ENCODE data around the gene ACSS3. TPM values are rescaled to one million over a fixed set of nuclear protein-coding genes. Genes with fewer than 3 reads are reported as not detected.

The ACSS3 gene
- total RNA-seq, 2 donors from 2014 or later = 28.3 to 29.4 TPM

DNA sequence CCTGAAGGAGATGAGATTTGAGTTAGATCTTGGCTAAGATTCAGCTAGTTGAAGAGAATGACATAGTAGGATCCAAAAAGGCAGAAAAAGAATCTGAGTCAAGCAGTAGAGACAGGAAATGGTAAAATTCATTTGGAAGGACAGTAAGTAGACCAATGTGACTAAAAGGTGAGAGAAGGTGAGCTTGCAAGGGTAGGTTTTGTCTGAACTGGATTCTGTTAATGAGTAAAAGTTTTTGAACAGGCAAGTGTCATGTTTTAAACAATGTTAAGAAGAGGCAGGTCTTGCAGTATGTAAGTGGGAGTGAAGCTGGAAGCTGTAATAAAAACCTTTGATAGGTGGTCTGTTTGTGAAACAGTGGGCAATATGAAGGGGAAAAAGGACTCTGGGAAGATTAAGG lies 58.6 kb downstream of the ACSS3 start:
- Mint-ChIP-seq H3K4me1 (peaks cover 8% of the 10 kb centered on the region), H3K4me3 (no peak overlapping the region), H3K27ac (peak overlapping the region; percentile 2), H3K27me3 (ENCODE audit: insufficient read depth) (no peaks in the 10 kb centered on the region), H3K36me3 (ENCODE audit: low read depth) (peaks cover 4% of the 10 kb centered on the region), H3K9me3 (no peaks in the 10 kb centered on the region)
- Histone ChIP-seq H3K27me3 (ENCODE audit: control insufficient read depth, insufficient read depth, low read length, poor library complexity, severe bottlenecking) (no peaks in the 10 kb centered on the region), H3K9ac (ENCODE audit: extremely low read depth, low read length, poor library complexity, severe bottlenecking) (no peak overlapping the region), H3K36me3 (ENCODE audit: control insufficient read depth, insufficient read depth, low read length) (peaks cover 24% of the 10 kb centered on the region), H3K27ac (ENCODE audit: low read depth, low read length) (no peak overlapping the region), H3K4me3 (ENCODE audit: low read length) (peak overlapping the region; percentile 34), H3K4me1 (ENCODE audit: control insufficient read depth, insufficient read depth, low read length) (peaks cover 2% of the 10 kb centered on the region), H3K9me3 (ENCODE audit: control insufficient read depth, low read length) (no peaks in the 10 kb centered on the region)
- no peak for TF ChIP-seq CTCF (conservative IDR thresholded peaks at IDR 0.05)
- no peak for DNase-seq

GRCh38 chr12:81137801-81138200 lies 59.9 kb downstream of the ACSS3 start:
- Mint-ChIP-seq H3K27ac (no peak overlapping the region), H3K4me1 (peaks cover 8% of the 10 kb centered on the region), H3K9me3 (no peaks in the 10 kb centered on the region), H3K36me3 (ENCODE audit: low read depth) (peaks cover 4% of the 10 kb centered on the region), H3K27me3 (ENCODE audit: insufficient read depth) (no peaks in the 10 kb centered on the region), H3K4me3 (no peak overlapping the region)
- no peak for DNase-seq
- no peaks in the 10 kb centered on the region for H3K27me3 ChIP-seq (ENCODE audit: control insufficient read depth, insufficient read depth, low read length, poor library complexity, severe bottlenecking)
- H3K36me3 ChIP-seq (ENCODE audit: control insufficient read depth, insufficient read depth, low read length) = peaks cover 24% of the 10 kb centered on the region
- 80% methylated on average over 1 to 2 of the region's 2 CpGs for WGBS, 2 experiments (ENCODE audit: insufficient coverage in 1 of 2, insufficient read length in 1 of 2)
- no peak overlapping the region for H3K9ac ChIP-seq (ENCODE audit: extremely low read depth, low read length, poor library complexity, severe bottlenecking)
- no peak overlapping the region for H3K27ac ChIP-seq (ENCODE audit: low read depth, low read length)
- H3K4me1 ChIP-seq (ENCODE audit: control insufficient read depth, insufficient read depth, low read length) = peaks cover 2% of the 10 kb centered on the region
- no peak overlapping the region for H3K4me3 ChIP-seq (ENCODE audit: low read length)
- H3K9me3 ChIP-seq (ENCODE audit: control insufficient read depth, low read length) = no peaks in the 10 kb centered on the region
- TF ChIP-seq CTCF (conservative IDR thresholded peaks at IDR 0.05) = no peak

- H3K27me3 ChIP-seq (ENCODE audit: control insufficient read depth, insufficient read depth, low read length, poor library complexity, severe bottlenecking) = no peaks in the 10 kb centered on the region
- H3K27ac ChIP-seq (ENCODE audit: low read depth, low read length) = no peak overlapping the region
- H3K9me3 Mint-ChIP-seq = no peaks in the 10 kb centered on the region
- H3K27me3 Mint-ChIP-seq (ENCODE audit: insufficient read depth) = no peaks in the 10 kb centered on the region
- TF ChIP-seq CTCF (conservative IDR thresholded peaks at IDR 0.05) = no peak
- H3K36me3 ChIP-seq (ENCODE audit: control insufficient read depth, insufficient read depth, low read length) = peaks cover 29% of the 10 kb centered on the region
- WGBS, 2 experiments (ENCODE audit: insufficient coverage in 1 of 2, insufficient read length in 1 of 2) = no CpG with 5 or more reads among the region's 1 CpG
- DNase-seq = no peak
- peaks cover 26% of the 10 kb centered on the region for H3K36me3 Mint-ChIP-seq (ENCODE audit: low read depth)
- H3K4me1 ChIP-seq (ENCODE audit: control insufficient read depth, insufficient read depth, low read length) = peaks cover 1% of the 10 kb centered on the region
- H3K9ac ChIP-seq (ENCODE audit: extremely low read depth, low read length, poor library complexity, severe bottlenecking) = no peak overlapping the region
- peaks cover 11% of the 10 kb centered on the region for H3K4me1 Mint-ChIP-seq
- no peak overlapping the region for H3K4me3 ChIP-seq (ENCODE audit: low read length)
- H3K9me3 ChIP-seq (ENCODE audit: control insufficient read depth, low read length) = no peaks in the 10 kb centered on the region
- H3K27ac Mint-ChIP-seq = no peak overlapping the region
- H3K4me3 Mint-ChIP-seq = no peak overlapping the region
These were observed 63.3 kb downstream of the ACSS3 start for GRCh38 chr12:81141217-81141616.

Measured in endodermal cell (in vitro differentiated cells).